Measurements from ENCODE around the gene S100A13.

DNA sequence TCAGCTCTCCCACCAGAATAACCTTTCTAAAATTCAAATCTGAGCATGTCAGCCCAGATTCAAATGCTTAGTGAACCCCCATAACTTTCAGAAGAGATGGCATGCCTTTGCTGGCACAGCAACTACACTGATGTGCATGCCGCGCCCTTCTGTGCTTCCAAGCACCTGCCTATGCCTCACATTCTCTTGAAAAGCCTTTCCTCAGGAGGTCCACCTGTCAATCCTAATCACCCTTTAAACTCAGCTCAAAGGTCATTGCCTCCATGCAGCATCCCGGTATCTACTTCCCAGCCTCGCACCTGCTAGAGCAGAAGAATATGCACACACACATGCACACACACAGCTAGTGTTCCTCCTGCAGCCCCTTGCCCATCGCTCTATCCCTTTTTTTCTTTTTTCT, 56.4 kb downstream of the S100A13 start:
- TF ChIP-seq CTCF (conservative IDR thresholded peaks at IDR 0.05 in 1 of 2, IDR thresholded peaks at IDR 0.05 in 1 of 2; ENCODE audit: extremely low read depth in 1 of 2, insufficient read depth in 1 of 2, low read depth in 1 of 2, low read length in 2 of 2) (no peak), EZH2 (IDR thresholded peaks at IDR 0.05; ENCODE audit: borderline replicate concordance, low read length) (no peak)

Data from mammary epithelial cell (primary cell).